Activated CD8-positive, alpha-beta T cell treated with anti-CD3 and anti-CD28 coated beads for 36 hours (primary cell): ENCODE data around the gene LIPT2. TPM values are rescaled to one million over a fixed set of nuclear protein-coding genes. Genes with fewer than 3 reads are reported as not detected.

Experiments
- ATAC-seq: fragments of 200-7000 bp; cut with Tn5 transposase; one replicate; pipeline ENCODE4 v1.10.0; 2021; ENCODE audit warnings: mild to moderate bottlenecking, moderate library complexity
- CTCF ChIA-PET: fragments of 350-600 bp; sonication (Branson Sonifier 250); formaldehyde crosslinking; loops from one replicate; lab custom pipeline; 2021; ENCODE audit warnings: antibody characterized with exemption; lab: Charles Lee
- POLR2A ChIA-PET: fragments of 350-600 bp; sonication (Branson Sonifier 250); formaldehyde crosslinking; loops from one replicate; lab custom pipeline; 2021; ENCODE audit warnings: antibody characterized with exemption; lab: Charles Lee
- DNase-seq: peaks from one replicate; pipeline ENCODE4 v3.0.0-alpha.2; 2020
- H3K27ac Mint-ChIP-seq: one replicate; pipeline ENCODE4 v1.8.0; 2021; ENCODE audit warnings: mild to moderate bottlenecking, mixed read lengths
- H3K27me3 Mint-ChIP-seq: one replicate; pipeline ENCODE4 v1.8.0; 2021; ENCODE audit warnings: mixed read lengths
- H3K36me3 Mint-ChIP-seq: one replicate; pipeline ENCODE4 v1.8.0; 2021; ENCODE audit warnings: low read depth, mixed read lengths
- H3K4me1 Mint-ChIP-seq: one replicate; pipeline ENCODE4 v1.8.0; 2021; ENCODE audit warnings: low read depth, mixed read lengths
- H3K4me3 Mint-ChIP-seq: one replicate; pipeline ENCODE4 v1.8.0; 2021; ENCODE audit warnings: mild to moderate bottlenecking, moderate library complexity, mixed read lengths
- H3K9me3 Mint-ChIP-seq: one replicate; pipeline ENCODE4 v1.8.0; 2021; ENCODE audit warnings: mixed read lengths
- CTCF ChIP-seq: fragments of 200-600 bp; IDR thresholded peaks from one replicate; pipeline ENCODE4 v1.8.0; 2022; ENCODE audit warnings: antibody characterized with exemption, mild to moderate bottlenecking
- intact Hi-C: fragments of 100-400 bp; cut with micrococcal nuclease; formaldehyde crosslinking; loops from one replicate; pipeline ENCODE4 v1.10.0; 2022
- total RNA-seq, 2 experiments: library from RNA; stranded (reverse); gene quantifications; one replicate each; pipeline ENCODE4 v1.2.3, GENCODE V29; 2021

The LIPT2 gene
- total RNA-seq, 2 experiments from 2014 or later = 5.9 to 6.8 TPM

- H3K27ac Mint-ChIP-seq = no peak overlapping the region
- no peak for ATAC-seq
- intact Hi-C loops = no loop called here
- no peak for TF ChIP-seq CTCF
- peaks cover 30% of the 10 kb centered on the region for H3K27me3 Mint-ChIP-seq
- CTCF ChIA-PET = no interaction called here
- DNase-seq = no peak
- POLR2A ChIA-PET = interaction anchor here (0.7 kb wide), 1 partner anchor 90 kb away, joined by 3 read pairs; no protein-coding TSS in a partner anchor
- no peaks in the 10 kb centered on the region for H3K9me3 Mint-ChIP-seq
- H3K4me3 Mint-ChIP-seq = no peak overlapping the region
- no peaks in the 10 kb centered on the region for H3K36me3 Mint-ChIP-seq
- H3K4me1 Mint-ChIP-seq = peaks cover 10% of the 10 kb centered on the region
These were observed 24.6 kb downstream of the LIPT2 start for GRCh38 chr11:74468936-74469335.

GRCh38 chr11:74468521-74468920, 25.0 kb downstream of the LIPT2 start:
- no peak for ATAC-seq
- H3K36me3 Mint-ChIP-seq = no peaks in the 10 kb centered on the region
- H3K27ac Mint-ChIP-seq = no peak overlapping the region
- no peak for TF ChIP-seq CTCF
- peaks cover 29% of the 10 kb centered on the region for H3K27me3 Mint-ChIP-seq
- no peaks in the 10 kb centered on the region for H3K9me3 Mint-ChIP-seq
- ChIA-PET CTCF (no interaction called here), POLR2A (no interaction called here)
- H3K4me1 Mint-ChIP-seq = peaks cover 10% of the 10 kb centered on the region
- H3K4me3 Mint-ChIP-seq = no peak overlapping the region
- no peak for DNase-seq
- intact Hi-C loops = no loop called here

- Mint-ChIP-seq H3K27ac (no peak overlapping the region), H3K4me3 (no peak overlapping the region), H3K4me1 (peaks cover 10% of the 10 kb centered on the region), H3K27me3 (peaks cover 29% of the 10 kb centered on the region), H3K36me3 (no peaks in the 10 kb centered on the region), H3K9me3 (no peaks in the 10 kb centered on the region)
- CTCF ChIA-PET = no interaction called here
- DNase-seq (no peak), ATAC-seq (no peak)
- intact Hi-C loops = no loop called here
- no peak for TF ChIP-seq CTCF
- POLR2A ChIA-PET = no interaction called here
These were observed 25.5 kb downstream of the LIPT2 start for GRCh38 chr11:74468058-74468457.

GRCh38 chr11:74466916-74467885, 26.3 kb downstream of the LIPT2 start, which contains the start of gene KCNE3:
Gene KCNE3, minus strand, starts transcription at chr11:74467549. Its CDS starts 9,986 bp downstream, at chr11:74457563.
- DNase-seq (no peak), ATAC-seq (no peak)
- ChIA-PET POLR2A (no interaction called here), CTCF (no interaction called here)
- Mint-ChIP-seq H3K4me1 (peaks cover 7% of the 10 kb centered on the region), H3K4me3 (no peak within 1 kb of the TSS), H3K27ac (no peak within 1 kb of the TSS), H3K36me3 (no peaks in the 10 kb centered on the region), H3K9me3 (no peaks in the 10 kb centered on the region), H3K27me3 (peaks cover 28% of the 10 kb centered on the region)
- intact Hi-C loops = no loop called here
- TF ChIP-seq CTCF = no peak

GRCh38 chr11:74465291-74465708, 28.2 kb downstream of the LIPT2 start:
- no peak for DNase-seq

More at GRCh38 chr11:74465291-74465708, 28.2 kb downstream of the LIPT2 start:
- POLR2A ChIA-PET = no interaction called here
- no peak for ATAC-seq
- Mint-ChIP-seq H3K27ac (no peak overlapping the region), H3K4me3 (no peak overlapping the region), H3K36me3 (no peaks in the 10 kb centered on the region), H3K27me3 (peaks cover 28% of the 10 kb centered on the region), H3K4me1 (peaks cover 2% of the 10 kb centered on the region), H3K9me3 (no peaks in the 10 kb centered on the region)
- intact Hi-C loops = no loop called here
- CTCF ChIA-PET = no interaction called here
- no peak for TF ChIP-seq CTCF
